H9 (cell line): ENCODE measurements around the gene PTPRK. TPM values are rescaled to one million over a fixed set of nuclear protein-coding genes. Genes with fewer than 3 reads are reported as not detected.

Source experiments
- DNase-seq: peaks from one replicate; pipeline ENCODE4 v3.0.0-alpha.2; 2017
- H2AFZ ChIP-seq: one replicate; pipeline ENCODE4 v1.6.1; 2013; ENCODE audit warnings: mild to moderate bottlenecking, low read length, control low read depth, moderate library complexity
- H2AK5ac ChIP-seq: 2 replicates; pipeline ENCODE4 v1.6.1; 2013; ENCODE audit warnings: low read length, control low read depth, mixed read lengths; ENCODE audit not compliant: insufficient read length
- H2BK120ac ChIP-seq: one replicate; pipeline ENCODE4 v1.6.1; 2013; ENCODE audit warnings: low read depth, mild to moderate bottlenecking, low read length, control low read depth, inconsistent platforms; ENCODE audit not compliant: poor library complexity, severe bottlenecking
- H2BK12ac ChIP-seq: 2 replicates; pipeline ENCODE4 v1.6.1; 2013; ENCODE audit warnings: low read length, control low read depth, mixed read lengths, low read depth; ENCODE audit not compliant: insufficient read length
- H2BK15ac ChIP-seq: 2 replicates; pipeline ENCODE4 v1.6.1; 2013; ENCODE audit warnings: low read depth, low read length, control low read depth
- H2BK20ac ChIP-seq: one replicate; pipeline ENCODE4 v1.6.1; 2013; ENCODE audit warnings: low read depth, mild to moderate bottlenecking, low read length, control low read depth, inconsistent platforms; ENCODE audit not compliant: poor library complexity, severe bottlenecking
- H2BK5ac ChIP-seq: 2 replicates; pipeline ENCODE4 v1.6.1; 2013; ENCODE audit warnings: low read length, control low read depth, mixed read lengths; ENCODE audit not compliant: insufficient read length
- H3K14ac ChIP-seq: 2 replicates; pipeline ENCODE4 v1.6.1; 2013; ENCODE audit warnings: low read length, control low read depth; ENCODE audit not compliant: insufficient read depth
- H3K18ac ChIP-seq: 2 replicates; pipeline ENCODE4 v1.6.1; 2013; ENCODE audit warnings: low read depth, mild to moderate bottlenecking, mixed read lengths, low read length, control low read depth; ENCODE audit not compliant: insufficient read length
- H3K23ac ChIP-seq: 2 replicates; pipeline ENCODE4 v1.6.1; 2013; ENCODE audit warnings: low read length, control low read depth, mixed read lengths, low read depth; ENCODE audit not compliant: insufficient read length
- H3K23me2 ChIP-seq: 2 replicates; pipeline ENCODE4 v1.6.1; 2013; ENCODE audit warnings: low read depth, mild to moderate bottlenecking, mixed read lengths, low read length, control low read depth; ENCODE audit not compliant: insufficient read length, poor library complexity, severe bottlenecking
- H3K27ac ChIP-seq: 2 replicates; pipeline ENCODE4 v1.5.1; 2013; ENCODE audit warnings: low read length, control low read depth, mixed read lengths, low read depth; ENCODE audit not compliant: insufficient read length
- H3K27me3 ChIP-seq: 2 replicates; pipeline ENCODE4 v1.6.1; 2013; ENCODE audit warnings: low read length, control low read depth, inconsistent platforms; ENCODE audit not compliant: insufficient read depth
- H3K4ac ChIP-seq: 2 replicates; pipeline ENCODE4 v1.6.1; 2013; ENCODE audit warnings: low read depth, mild to moderate bottlenecking, control low read depth, inconsistent platforms, low read length, moderate library complexity
- H3K4me1 ChIP-seq: 2 replicates; pipeline ENCODE4 v1.6.1; 2013; ENCODE audit warnings: low read length, control low read depth, inconsistent platforms; ENCODE audit not compliant: insufficient read depth
- H3K4me2 ChIP-seq: 2 replicates; pipeline ENCODE4 v1.6.1; 2013; ENCODE audit warnings: low read length, control low read depth, mixed read lengths; ENCODE audit not compliant: insufficient read length, insufficient read depth
- H3K56ac ChIP-seq: 2 replicates; pipeline ENCODE4 v1.6.1; 2013; ENCODE audit warnings: low read depth, mild to moderate bottlenecking, mixed read lengths, low read length, control low read depth; ENCODE audit not compliant: insufficient read length
- H3K79me1 ChIP-seq: 2 replicates; pipeline ENCODE4 v1.6.1; 2013; ENCODE audit warnings: low read depth, mild to moderate bottlenecking, moderate library complexity, low read length, control low read depth, inconsistent platforms; ENCODE audit not compliant: insufficient read depth, poor library complexity, severe bottlenecking
- H3K79me2 ChIP-seq: 2 replicates; pipeline ENCODE4 v1.6.1; 2013; ENCODE audit warnings: low read length, control low read depth, inconsistent platforms; ENCODE audit not compliant: insufficient read depth
- H3K9ac ChIP-seq: 2 replicates; pipeline ENCODE4 v1.6.1; 2013; ENCODE audit warnings: low read length, control low read depth, mixed read lengths; ENCODE audit not compliant: insufficient read length; ENCODE audit errors: extremely low read depth
- H3K9me3 ChIP-seq: one replicate; pipeline ENCODE4 v1.6.1; 2013; ENCODE audit warnings: low read depth, low read length, inconsistent platforms; ENCODE audit not compliant: control insufficient read depth
- H3T11ph ChIP-seq: one replicate; pipeline ENCODE4 v1.6.1; 2013; ENCODE audit warnings: mild to moderate bottlenecking, low read length, control low read depth, inconsistent platforms
- H4K20me1 ChIP-seq: one replicate; pipeline ENCODE4 v1.6.1; 2013; ENCODE audit not compliant: control insufficient read depth, insufficient read length, insufficient read depth
- H4K5ac ChIP-seq: 2 replicates; pipeline ENCODE4 v1.6.1; 2013; ENCODE audit warnings: low read depth, mild to moderate bottlenecking, mixed read lengths, low read length, control low read depth; ENCODE audit not compliant: insufficient read length
- H4K8ac ChIP-seq: replicated peaks from 2 replicates; pipeline ENCODE4 v1.6.1; 2013; ENCODE audit warnings: low read length, control low read depth, mixed read lengths, low read depth; ENCODE audit not compliant: insufficient read length
- H4K91ac ChIP-seq: 2 replicates; pipeline ENCODE4 v1.6.1; 2013; ENCODE audit warnings: low read depth, mild to moderate bottlenecking, moderate library complexity, mixed read lengths, low read length, control low read depth; ENCODE audit not compliant: insufficient read length
- H3K27ac Mint-ChIP-seq, 3 experiments: 2 replicates in 2 of 3; 3 replicates in 1 of 3; pipeline ENCODE4 v1.8.0; 2020 to 2021; ENCODE audit warnings: mixed read lengths in 3 of 3, mild to moderate bottlenecking in 1 of 3, moderate library complexity in 1 of 3
- H3K27me3 Mint-ChIP-seq: 2 replicates; pipeline ENCODE4 v1.8.0; 2021; ENCODE audit warnings: low read depth, mild to moderate bottlenecking, moderate library complexity, mixed read lengths
- H3K36me3 Mint-ChIP-seq, 3 experiments: 2 replicates in 2 of 3; 3 replicates in 1 of 3; pipeline ENCODE4 v1.8.0; 2020 to 2021; ENCODE audit warnings: low read depth in 3 of 3, mixed read lengths in 3 of 3; ENCODE audit not compliant: insufficient read depth in 1 of 3
- H3K4me1 Mint-ChIP-seq, 2 experiments: 2 replicates each; pipeline ENCODE4 v1.8.0; 2020; ENCODE audit warnings: mixed read lengths in 2 of 2
- H3K4me3 Mint-ChIP-seq, 2 experiments: 2 replicates in 1 of 2; 3 replicates in 1 of 2; pipeline ENCODE4 v1.8.0; 2020 to 2021; ENCODE audit warnings: mild to moderate bottlenecking in 2 of 2, mixed read lengths in 2 of 2, moderate library complexity in 1 of 2
- H3K9me3 Mint-ChIP-seq, 2 experiments: 2 replicates in 1 of 2; 3 replicates in 1 of 2; pipeline ENCODE4 v1.8.0; 2020; ENCODE audit warnings: mild to moderate bottlenecking in 2 of 2, mixed read lengths in 2 of 2, moderate library complexity in 1 of 2
- CTCF ChIP-seq: fragments of 200-600 bp; sonication (generic); conservative IDR thresholded peaks from 3 replicates; pipeline ENCODE4 v1.8.0; 2021; ENCODE audit warnings: antibody characterized with exemption, mild to moderate bottlenecking
- WGBS: extraction: QIAGEN DNeasy Blood & Tissue Kit; methylation state at CpG from one replicate; pipeline ENCODE4 v1.1.7; 2013; ENCODE audit warnings: missing lambda C conversion rate, low lambda C conversion rate, mixed read lengths; ENCODE audit not compliant: insufficient read length; ENCODE audit errors: extremely low coverage; 5-methylcytosine and 5-hydroxymethylcytosine counted together
- total RNA-seq: library from RNA; stranded (reverse); gene quantifications from 2 replicates; pipeline ENCODE4 v1.2.1, GENCODE V29; 2021

The PTPRK gene
- total RNA-seq, 1 experiment from 2014 or later = 47.9 TPM

- Histone ChIP-seq H3K4me1 (no peaks in the 10 kb centered on the region), H3K9me3 (no peaks in the 10 kb centered on the region), H3K4ac (no peak overlapping the region), H4K20me1 (no peaks in the 10 kb centered on the region), H2BK15ac (no peak overlapping the region), H2AFZ (no peak overlapping the region), H2BK5ac (no peak overlapping the region), H4K8ac (no peak overlapping the region), H3K9ac (no peak overlapping the region), H4K5ac (no peak overlapping the region), H2BK120ac (no peak overlapping the region), H3K27me3 (no peaks in the 10 kb centered on the region), H4K91ac (no peak overlapping the region), H3K4me2 (no peak overlapping the region), H2BK12ac (no peak overlapping the region), H3K23me2 (no peaks in the 10 kb centered on the region), H3K14ac (no peak overlapping the region), H3K27ac (no peak overlapping the region), H3K23ac (no peak overlapping the region), H3K18ac (no peak overlapping the region), H3K56ac (no peak overlapping the region), H3T11ph (no peak overlapping the region), H3K79me2 (no peaks in the 10 kb centered on the region), H2AK5ac (no peak overlapping the region), H2BK20ac (no peak overlapping the region), H3K79me1 (no peaks in the 10 kb centered on the region)
- no peaks in the 10 kb centered on the region for H3K9me3 Mint-ChIP-seq
- H3K27ac Mint-ChIP-seq = no peak overlapping the region
- no CpG with 5 or more reads among the region's 4 CpGs for WGBS
- H3K36me3 Mint-ChIP-seq = no peaks in the 10 kb centered on the region
- peaks cover 3 to 12% of the 10 kb centered on the region in 2 experiments; a peak in 3 of 4 replicates for H3K4me1 Mint-ChIP-seq
- H3K27me3 Mint-ChIP-seq = no peaks in the 10 kb centered on the region
- no peak for DNase-seq
- H3K4me3 Mint-ChIP-seq = no peak overlapping the region
- no peak for TF ChIP-seq CTCF
These were observed 271.0 kb downstream of the PTPRK start for GRCh38 chr6:128249429-128249828.
